B cell (primary cell): Measurements from ENCODE around the gene ABTB2. TPM values are rescaled to one million over a fixed set of nuclear protein-coding genes. Genes with fewer than 3 reads are reported as not detected.

Experiments used
- ATAC-seq: fragments of 200-7000 bp; cut with Tn5 transposase; one replicate; pipeline ENCODE4 v1.10.0; 2021; ENCODE audit warnings: low read depth, mild to moderate bottlenecking, moderate number of reproducible peaks, moderate library complexity
- CTCF ChIA-PET: fragments of 350-600 bp; sonication (Branson Sonifier 250); formaldehyde crosslinking; loops from one replicate; lab custom pipeline; 2021; ENCODE audit warnings: antibody characterized with exemption, inconsistent platforms; lab: Charles Lee
- POLR2A ChIA-PET: fragments of 350-600 bp; sonication (Branson Sonifier 250); formaldehyde crosslinking; loops from one replicate; lab custom pipeline; 2021; ENCODE audit warnings: antibody characterized with exemption; lab: Charles Lee
- DNase-seq: peaks from one replicate; pipeline ENCODE4 v3.0.0; 2013
- H2AFZ ChIP-seq: 2 replicates; pipeline ENCODE4 v1.6.1; 2012; ENCODE audit warnings: mild to moderate bottlenecking, low read depth, low read length; ENCODE audit not compliant: insufficient read depth, poor library complexity, severe bottlenecking
- H3K27ac ChIP-seq, 2 donors: 1 replicate in 1 of 2; 2 replicates in 1 of 2; pipeline ENCODE4 v1.5.1; 2012 to 2013; ENCODE audit warnings: low read length in 2 of 2, mild to moderate bottlenecking in 2 of 2, moderate library complexity in 1 of 2
- H3K27me3 ChIP-seq, 4 experiments: fragments of 200-600 bp in 1 of 4; sonication (generic) in 1 of 4; replicated peaks in 1 of 4; 1 replicate in 2 of 4; 2 replicates in 2 of 4; pipeline versions ENCODE4 v1.6.1 to v1.7.0; 2013 to 2016; ENCODE audit warnings: low read length in 3 of 4, mild to moderate bottlenecking in 2 of 4, mixed read lengths in 1 of 4, moderate library complexity in 1 of 4; ENCODE audit not compliant: insufficient read depth in 4 of 4, control insufficient read depth in 3 of 4; ENCODE audit errors: control extremely low read depth in 1 of 4
- H3K36me3 ChIP-seq, 2 experiments: replicated peaks in 1 of 2; 1 replicate in 1 of 2; 2 replicates in 1 of 2; pipeline versions ENCODE4 v1.6.1 to v1.7.1; 2013; ENCODE audit warnings: low read length in 1 of 2; ENCODE audit not compliant: insufficient read depth in 2 of 2, control insufficient read depth in 1 of 2; ENCODE audit errors: control extremely low read depth in 1 of 2, extremely low read depth in 1 of 2
- H3K4me1 ChIP-seq, 2 donors: fragments of 200-600 bp in 1 of 2; sonication (generic) in 1 of 2; 1 replicate in 1 of 2; 2 replicates in 1 of 2; pipeline versions ENCODE4 v1.5.1 to v1.6.1; 2013 to 2017; ENCODE audit warnings: low read length in 2 of 2; ENCODE audit not compliant: control insufficient read depth in 2 of 2, insufficient read depth in 2 of 2
- H3K4me2 ChIP-seq: replicated peaks from 2 replicates; pipeline ENCODE3; 2012; ENCODE audit warnings: mild to moderate bottlenecking, low read depth, low read length; ENCODE audit not compliant: poor library complexity, severe bottlenecking
- H3K4me3 ChIP-seq, 5 experiments: fragments of 200-600 bp in 1 of 5; sonication (generic) in 1 of 5; 1 replicate in 3 of 5; 2 replicates in 2 of 5; pipeline versions ENCODE4 v1.5.1 to v1.7.0; 2011 to 2016; ENCODE audit warnings: low read length in 4 of 5, mild to moderate bottlenecking in 4 of 5, low read depth in 2 of 5, control low read depth in 1 of 5, moderate library complexity in 1 of 5; ENCODE audit not compliant: insufficient read depth in 1 of 5; ENCODE audit errors: control extremely low read depth in 1 of 5, extremely low read depth in 1 of 5
- H3K79me2 ChIP-seq: fragments of 200-600 bp; sonication (generic); one replicate; pipeline ENCODE4 v1.6.0; 2016; ENCODE audit warnings: low read length; ENCODE audit not compliant: control insufficient read depth, insufficient read depth
- H3K9ac ChIP-seq: fragments of 200-600 bp; sonication (generic); 2 replicates; pipeline ENCODE4 v1.6.1; 2017; ENCODE audit warnings: mild to moderate bottlenecking, low read length, moderate library complexity
- H3K9me3 ChIP-seq, 3 donors: one replicate each; pipeline versions ENCODE4 v1.6.1 to v1.7.1; 2013; ENCODE audit warnings: low read length in 2 of 3; ENCODE audit not compliant: control insufficient read depth in 2 of 3, insufficient read depth in 1 of 3; ENCODE audit errors: control extremely low read depth in 1 of 3
- H4K20me1 ChIP-seq: 2 replicates; pipeline ENCODE4 v1.6.0; 2012; ENCODE audit warnings: mild to moderate bottlenecking, low read length; ENCODE audit not compliant: insufficient read depth, control insufficient read depth, poor library complexity, severe bottlenecking
- H3K27ac Mint-ChIP-seq: one replicate; pipeline ENCODE4 v1.8.0; 2021; ENCODE audit warnings: mixed read lengths
- H3K27me3 Mint-ChIP-seq: one replicate; pipeline ENCODE4 v1.8.0; 2021; ENCODE audit warnings: mixed read lengths
- H3K4me1 Mint-ChIP-seq: one replicate; pipeline ENCODE4 v1.8.0; 2021; ENCODE audit warnings: mixed read lengths
- H3K4me3 Mint-ChIP-seq: one replicate; pipeline ENCODE4 v1.8.0; 2021; ENCODE audit warnings: mixed read lengths
- H3K9me3 Mint-ChIP-seq: one replicate; pipeline ENCODE4 v1.8.0; 2022; ENCODE audit warnings: mixed read lengths; ENCODE audit not compliant: insufficient read depth
- EZH2 ChIP-seq: IDR thresholded peaks from 2 replicates; pipeline ENCODE4 v1.6.1; 2012; ENCODE audit warnings: borderline replicate concordance, low read depth, mild to moderate bottlenecking, moderate library complexity, low read length; ENCODE audit not compliant: insufficient read depth, poor library complexity, severe bottlenecking
- WGBS: methylation state at CpG from one replicate; pipeline ENCODE4 v1.1.5; 2013; ENCODE audit warnings: missing lambda C conversion rate; ENCODE audit not compliant: insufficient coverage; 5-methylcytosine and 5-hydroxymethylcytosine counted together
- intact Hi-C: fragments of 100-400 bp; cut with micrococcal nuclease; formaldehyde crosslinking; loops from one replicate; pipeline ENCODE4 v1.10.0; 2022
- polyA plus RNA-seq: library from polyadenylated mRNA; depleted of rRNA; stranded (reverse); fragments of >200 nt; gene quantifications from 2 replicates; pipeline ENCODE4 v1.2.3, GENCODE V29; 2012
- total RNA-seq, 2 donors: library from RNA; stranded (reverse); fragments of 120-200 nt in 1 of 2; gene quantifications; 1 replicate in 1 of 2; 2 replicates in 1 of 2; pipeline versions ENCODE4 v1.2.3 to v1.2.4, GENCODE V29; 2013 to 2022
- TF ChIP-seq, protein P1 (sequence below): fragments of 200-600 bp; IDR thresholded peaks from one replicate; pipeline ENCODE4 v1.8.0; 2022; ENCODE audit warnings: antibody characterized with exemption, mild to moderate bottlenecking

ABTB2 gene
- total and polyA plus RNA-seq, 2 donors (not counting 1 experiment from before 2014, with no cell fraction given) = 0.30 to 5.9 TPM

GRCh38 chr11:34204396-34205279 lies 153.2 kb downstream of the ABTB2 start:
- no peaks in the 10 kb centered on the region for H4K20me1 ChIP-seq
- H3K4me2 ChIP-seq = no peak overlapping the region
- WGBS = 93% methylated on average over 19 of the region's 19 CpGs
- peaks cover 11% of the 10 kb centered on the region for H3K4me1 Mint-ChIP-seq
- peaks cover 6 to 11% of the 10 kb centered on the region in 2 donors for H3K4me1 ChIP-seq
- intact Hi-C loops = no loop called here
- H3K9me3 Mint-ChIP-seq = no peaks in the 10 kb centered on the region
- H3K27me3 ChIP-seq = no peaks in the 10 kb centered on the region
- H3K4me3 ChIP-seq = no peak overlapping the region
- H3K27ac Mint-ChIP-seq = no peak overlapping the region
- no peak overlapping the region for H3K4me3 Mint-ChIP-seq
- POLR2A ChIA-PET = no interaction called here
- no peaks in the 10 kb centered on the region for H3K79me2 ChIP-seq
- H3K9ac ChIP-seq = no peak overlapping the region
- no peak overlapping the region for H3K27ac ChIP-seq
- no peak overlapping the region for H2AFZ ChIP-seq
- ATAC-seq = no peak
- H3K36me3 ChIP-seq = no peaks in the 10 kb centered on the region
- CTCF ChIA-PET = no interaction called here
- H3K27me3 Mint-ChIP-seq = no peaks in the 10 kb centered on the region
- H3K9me3 ChIP-seq = no peaks in the 10 kb centered on the region
- TF ChIP-seq, protein P1, sequence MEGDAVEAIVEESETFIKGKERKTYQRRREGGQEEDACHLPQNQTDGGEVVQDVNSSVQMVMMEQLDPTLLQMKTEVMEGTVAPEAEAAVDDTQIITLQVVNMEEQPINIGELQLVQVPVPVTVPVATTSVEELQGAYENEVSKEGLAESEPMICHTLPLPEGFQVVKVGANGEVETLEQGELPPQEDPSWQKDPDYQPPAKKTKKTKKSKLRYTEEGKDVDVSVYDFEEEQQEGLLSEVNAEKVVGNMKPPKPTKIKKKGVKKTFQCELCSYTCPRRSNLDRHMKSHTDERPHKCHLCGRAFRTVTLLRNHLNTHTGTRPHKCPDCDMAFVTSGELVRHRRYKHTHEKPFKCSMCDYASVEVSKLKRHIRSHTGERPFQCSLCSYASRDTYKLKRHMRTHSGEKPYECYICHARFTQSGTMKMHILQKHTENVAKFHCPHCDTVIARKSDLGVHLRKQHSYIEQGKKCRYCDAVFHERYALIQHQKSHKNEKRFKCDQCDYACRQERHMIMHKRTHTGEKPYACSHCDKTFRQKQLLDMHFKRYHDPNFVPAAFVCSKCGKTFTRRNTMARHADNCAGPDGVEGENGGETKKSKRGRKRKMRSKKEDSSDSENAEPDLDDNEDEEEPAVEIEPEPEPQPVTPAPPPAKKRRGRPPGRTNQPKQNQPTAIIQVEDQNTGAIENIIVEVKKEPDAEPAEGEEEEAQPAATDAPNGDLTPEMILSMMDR = no peak
- TF ChIP-seq EZH2 = no peak
- DNase-seq = no peak

DNA sequence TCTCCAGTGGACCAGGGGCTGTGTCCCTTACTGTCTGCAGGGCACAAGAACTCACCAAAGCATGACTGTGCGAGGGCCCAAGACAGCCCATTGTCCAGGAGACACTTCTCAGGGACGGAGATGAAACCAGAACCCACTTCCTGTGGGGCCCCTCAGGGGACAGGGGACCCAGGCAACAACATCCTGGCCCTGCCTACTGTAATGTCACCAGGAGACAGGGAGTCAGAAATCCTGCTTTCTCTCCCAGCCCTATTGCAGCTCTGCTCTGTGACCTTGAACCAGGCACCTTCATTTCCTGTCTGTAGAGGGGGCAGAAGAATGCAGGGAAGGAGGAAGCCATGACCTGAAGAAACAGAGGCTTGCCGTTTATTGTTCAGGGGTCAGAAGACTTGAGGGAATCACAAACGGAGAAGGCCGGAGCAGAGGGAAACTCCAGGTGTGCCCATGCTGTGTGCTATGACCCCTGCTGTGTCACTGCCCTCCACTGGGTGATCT lies 154.4 kb downstream of the ABTB2 start:
- no peak for ATAC-seq
- Histone ChIP-seq H3K27ac (no peak overlapping the region), H3K4me3 (no peak overlapping the region), H3K27me3 (no peaks in the 10 kb centered on the region), H2AFZ (no peak overlapping the region), H4K20me1 (no peaks in the 10 kb centered on the region), H3K4me2 (no peak overlapping the region), H3K9ac (no peak overlapping the region), H3K36me3 (no peaks in the 10 kb centered on the region), H3K79me2 (no peaks in the 10 kb centered on the region), H3K4me1 (peaks cover 6 to 11% of the 10 kb centered on the region in 2 donors), H3K9me3 (no peaks in the 10 kb centered on the region)
- ChIA-PET POLR2A (no interaction called here), CTCF (no interaction called here)
- intact Hi-C loops = no loop called here
- Mint-ChIP-seq H3K9me3 (no peaks in the 10 kb centered on the region), H3K27me3 (no peaks in the 10 kb centered on the region), H3K4me1 (peaks cover 11% of the 10 kb centered on the region), H3K27ac (no peak overlapping the region), H3K4me3 (no peak overlapping the region)
- no peak for TF ChIP-seq EZH2
- TF ChIP-seq, protein P1 = no peak
- WGBS = 43% methylated on average over 5 of the region's 5 CpGs
- no peak for DNase-seq
